Epithelial cell of esophagus (primary cell): ENCODE data around the gene SHISA2.
"Not testable (repeated sequence)": the region's sequence is repeated elsewhere in the genome, so short reads cannot be mapped to it uniquely, and the experiment has no call there.

Source experiments
- DNase-seq: peaks from one replicate; pipeline ENCODE4 v3.0.0; 2010; ENCODE audit warnings: low read depth
- H3K4me3 ChIP-seq: 2 replicates; pipeline ENCODE4 v1.5.1; 2011; ENCODE audit warnings: mild to moderate bottlenecking, low read length, control low read depth
- TF ChIP-seq, protein P1 (sequence below): IDR thresholded peaks from 2 replicates; pipeline ENCODE4 v1.5.1; 2011; ENCODE audit warnings: low read depth, mild to moderate bottlenecking, low read length, control low read depth, inconsistent platforms; ENCODE audit not compliant: insufficient read depth; ENCODE audit errors: missing control alignments

Gene SHISA2

GRCh38 chr13:26051657-26052311 is at the start of gene SHISA2:
Gene SHISA2 (minus strand): TSS chr13:26052016. CDS start chr13:26050975, 1,041 bp downstream.
- TF ChIP-seq, protein P1, sequence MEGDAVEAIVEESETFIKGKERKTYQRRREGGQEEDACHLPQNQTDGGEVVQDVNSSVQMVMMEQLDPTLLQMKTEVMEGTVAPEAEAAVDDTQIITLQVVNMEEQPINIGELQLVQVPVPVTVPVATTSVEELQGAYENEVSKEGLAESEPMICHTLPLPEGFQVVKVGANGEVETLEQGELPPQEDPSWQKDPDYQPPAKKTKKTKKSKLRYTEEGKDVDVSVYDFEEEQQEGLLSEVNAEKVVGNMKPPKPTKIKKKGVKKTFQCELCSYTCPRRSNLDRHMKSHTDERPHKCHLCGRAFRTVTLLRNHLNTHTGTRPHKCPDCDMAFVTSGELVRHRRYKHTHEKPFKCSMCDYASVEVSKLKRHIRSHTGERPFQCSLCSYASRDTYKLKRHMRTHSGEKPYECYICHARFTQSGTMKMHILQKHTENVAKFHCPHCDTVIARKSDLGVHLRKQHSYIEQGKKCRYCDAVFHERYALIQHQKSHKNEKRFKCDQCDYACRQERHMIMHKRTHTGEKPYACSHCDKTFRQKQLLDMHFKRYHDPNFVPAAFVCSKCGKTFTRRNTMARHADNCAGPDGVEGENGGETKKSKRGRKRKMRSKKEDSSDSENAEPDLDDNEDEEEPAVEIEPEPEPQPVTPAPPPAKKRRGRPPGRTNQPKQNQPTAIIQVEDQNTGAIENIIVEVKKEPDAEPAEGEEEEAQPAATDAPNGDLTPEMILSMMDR, result no peak
- DNase-seq, result peak; percentile 76
- H3K4me3 ChIP-seq, result no peak within 1 kb of the TSS

DNA sequence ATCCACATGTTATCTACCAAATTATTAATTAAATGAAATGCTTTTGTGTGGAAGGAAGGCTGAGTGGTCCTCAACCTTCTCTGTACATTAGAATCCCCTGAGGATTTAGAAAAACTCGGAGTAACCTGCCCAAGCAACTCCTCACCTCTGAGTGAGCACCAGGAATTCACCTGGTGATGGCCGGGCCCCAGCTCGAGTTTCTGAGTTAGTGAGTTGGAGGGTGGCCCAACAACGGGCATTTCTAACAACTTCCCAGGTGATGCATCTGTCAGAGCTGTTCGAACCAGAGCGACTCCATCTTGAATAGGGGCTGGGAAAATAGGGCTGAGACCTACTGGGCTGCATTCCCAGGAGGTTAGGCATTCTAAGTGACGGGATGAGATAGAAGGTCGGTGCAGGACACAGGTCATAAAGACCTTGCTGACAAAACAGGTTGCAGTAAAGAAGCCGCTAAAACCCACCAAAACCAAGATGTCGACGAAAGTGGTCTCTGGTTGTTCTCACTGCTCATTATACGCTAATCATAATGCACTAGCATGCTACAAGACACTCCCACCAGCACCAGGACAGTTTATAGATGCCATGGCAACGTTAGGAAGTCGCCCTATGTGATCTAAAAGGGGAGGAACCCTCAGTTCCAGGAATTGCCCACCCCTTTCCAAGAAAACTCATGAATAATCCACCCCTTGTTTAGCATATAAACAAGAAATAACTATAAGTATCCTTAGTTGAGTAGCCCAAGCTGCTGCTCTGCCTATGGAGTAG is 44.2 kb upstream of the SHISA2 start:
- H3K4me3 ChIP-seq, result no peak overlapping the region
- no peak for DNase-seq
- TF ChIP-seq, protein P1, result no peak

DNA sequence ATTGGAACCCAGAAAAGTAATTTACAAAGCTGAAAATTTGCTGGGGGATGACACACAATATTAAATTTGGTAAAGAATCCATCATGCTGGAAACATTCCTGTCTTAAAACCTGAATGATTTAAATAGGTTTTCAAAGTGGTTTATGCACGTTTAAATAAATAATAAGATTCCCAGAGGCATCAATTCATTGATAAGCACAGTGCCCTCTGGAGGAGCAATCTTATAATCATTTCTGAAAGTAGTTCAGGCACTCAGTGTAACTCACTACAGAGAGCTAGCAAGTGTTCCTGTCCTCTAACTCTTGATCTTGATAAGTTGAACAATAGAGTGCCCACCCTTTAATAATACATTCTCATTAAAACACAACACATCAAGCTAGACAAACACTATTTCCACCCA is 43.5 kb upstream of the SHISA2 start:
- TF ChIP-seq, protein P1, result no peak
- DNase-seq, result no peak
- no peak overlapping the region for H3K4me3 ChIP-seq

- H3K4me3 ChIP-seq, DNase-seq: not testable (repeated sequence)
These were observed 25.0 kb upstream of the SHISA2 start for GRCh38 chr13:26076821-26077220.

DNA sequence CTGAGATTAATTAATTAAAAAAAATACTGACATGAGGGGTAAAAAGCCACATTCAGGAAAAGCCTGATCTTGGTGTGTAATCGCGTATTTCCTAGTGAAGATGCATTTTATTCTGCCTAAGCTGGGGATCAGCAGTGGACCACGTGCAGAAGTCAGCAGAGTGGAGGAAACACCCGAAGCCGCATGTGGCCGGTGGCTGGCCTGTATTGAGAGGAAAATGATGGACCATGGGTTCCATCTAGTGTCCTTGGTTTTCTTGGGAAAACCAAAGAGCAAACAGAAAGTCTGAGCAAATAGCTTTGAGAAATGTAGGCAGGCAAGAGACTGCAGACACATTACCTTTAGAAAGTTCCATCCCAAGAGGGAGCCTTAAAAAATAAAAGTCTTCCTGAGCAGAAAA is 23.7 kb upstream of the SHISA2 start:
- no peak for DNase-seq
- no peak overlapping the region for H3K4me3 ChIP-seq
- TF ChIP-seq, protein P1, result no peak

DNA sequence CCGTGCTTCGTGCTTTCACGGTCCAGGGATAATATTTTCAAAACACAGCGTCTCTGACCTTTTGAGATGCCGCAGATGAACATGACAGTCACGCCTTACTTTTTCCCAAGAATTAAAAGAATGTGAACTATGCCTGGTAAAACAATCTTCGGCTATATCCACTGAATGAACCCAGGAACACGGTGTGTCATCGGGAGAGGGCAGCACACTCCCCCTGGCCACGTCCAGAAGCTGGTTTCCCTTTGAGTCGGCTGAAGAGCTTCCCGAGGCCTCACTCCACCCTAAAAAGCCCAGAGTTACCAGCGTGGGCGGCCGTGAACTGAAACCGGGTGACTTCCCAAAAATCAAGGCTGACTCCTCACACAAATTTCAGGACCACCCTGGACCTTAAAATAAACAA is 22.9 kb upstream of the SHISA2 start:
- no peak overlapping the region for H3K4me3 ChIP-seq
- DNase-seq, result peak; percentile 15
- TF ChIP-seq, protein P1, result no peak

- H3K4me3 ChIP-seq, result not testable (repeated sequence)
- peak; percentile 11 for DNase-seq
These were observed 20.5 kb upstream of the SHISA2 start for GRCh38 chr13:26072335-26072734.

GRCh38 chr13:26071691-26072090 is 19.9 kb upstream of the SHISA2 start:
- TF ChIP-seq, protein P1, result no peak
- H3K4me3 ChIP-seq, result no peak overlapping the region
- no peak for DNase-seq

- not testable (repeated sequence) for DNase-seq, H3K4me3 ChIP-seq
These were observed 17.8 kb upstream of the SHISA2 start for GRCh38 chr13:26069642-26070041.

DNA sequence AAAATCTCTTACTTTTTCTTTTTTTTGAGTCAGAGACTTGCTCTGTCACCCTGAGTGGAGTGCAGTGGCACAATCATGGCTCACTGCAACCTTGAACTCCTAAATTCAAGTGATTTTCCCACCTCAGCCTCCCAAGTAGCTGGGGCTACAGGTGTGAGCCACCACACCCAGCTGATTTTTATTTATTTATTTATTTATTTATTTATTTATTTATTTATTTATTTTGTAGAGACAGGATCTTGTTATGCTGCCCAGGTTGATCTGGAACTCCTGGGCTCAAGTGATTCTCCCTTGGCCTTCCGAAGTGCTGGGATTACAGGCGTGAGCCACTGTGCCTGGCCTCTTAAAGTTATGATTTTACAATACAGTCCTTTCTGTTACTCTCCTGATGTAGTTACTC is 16.6 kb upstream of the SHISA2 start:
- not testable (repeated sequence) for DNase-seq, H3K4me3 ChIP-seq
